Smooth muscle cell (in vitro differentiated cells): ENCODE results near the gene HSDL2. TPM values are rescaled to one million over a fixed set of nuclear protein-coding genes. Genes with fewer than 3 reads are reported as not detected.

ENCODE experiments used
- DNase-seq: peaks from one replicate; lab custom pipeline; 2025; ENCODE audit not compliant: unreplicated experiment; lab: John Stamatoyannopoulos, UW
- H2AFZ ChIP-seq: fragments of 200-600 bp; sonication (generic); 2 replicates; pipeline ENCODE4 v1.6.0; 2016; ENCODE audit warnings: antibody characterized with exemption, low read depth, mild to moderate bottlenecking
- H3F3A ChIP-seq: fragments of 200-600 bp; sonication (generic); 2 replicates; pipeline ENCODE4 v1.6.0; 2017; ENCODE audit warnings: antibody characterized with exemption, low read depth
- H3K27ac ChIP-seq: fragments of 200-600 bp; sonication (generic); 2 replicates; pipeline ENCODE4 v1.5.1; 2016; ENCODE audit warnings: low read depth, mild to moderate bottlenecking
- H3K27me3 ChIP-seq: fragments of 200-600 bp; sonication (generic); 2 replicates; pipeline ENCODE4 v1.6.1; 2016; ENCODE audit warnings: low read depth, mild to moderate bottlenecking
- H3K36me3 ChIP-seq: fragments of 200-600 bp; sonication (generic); 2 replicates; pipeline ENCODE4 v1.5.1; 2016; ENCODE audit warnings: low read depth
- H3K4me1 ChIP-seq: fragments of 200-600 bp; sonication (generic); 2 replicates; pipeline ENCODE4 v1.5.1; 2016; ENCODE audit warnings: low read depth
- H3K4me2 ChIP-seq: fragments of 200-600 bp; sonication (generic); 2 replicates; pipeline ENCODE4 v1.6.0; 2016; ENCODE audit warnings: mild to moderate bottlenecking
- H3K4me3 ChIP-seq: fragments of 200-600 bp; sonication (generic); 2 replicates; pipeline ENCODE4 v1.5.1; 2016; ENCODE audit warnings: mild to moderate bottlenecking
- H3K79me2 ChIP-seq: fragments of 200-600 bp; sonication (generic); 2 replicates; pipeline ENCODE4 v1.6.0; 2016; ENCODE audit warnings: low read depth, mild to moderate bottlenecking
- H3K9ac ChIP-seq: fragments of 200-600 bp; sonication (generic); 2 replicates; pipeline ENCODE4 v1.6.0; 2016; ENCODE audit warnings: low read depth
- H3K9me3 ChIP-seq: fragments of 200-600 bp; sonication (generic); replicated peaks from 2 replicates; pipeline ENCODE4 v1.5.1; 2016; ENCODE audit warnings: low read depth
- H4K20me1 ChIP-seq: fragments of 200-600 bp; sonication (generic); 2 replicates; pipeline ENCODE4 v1.6.0; 2016; ENCODE audit warnings: low read depth
- CTCF ChIP-seq: fragments of 200-600 bp; sonication (generic); IDR thresholded peaks from 2 replicates; pipeline ENCODE4 v1.5.1; 2017; ENCODE audit warnings: borderline replicate concordance, mild to moderate bottlenecking, antibody characterized with exemption; ENCODE audit not compliant: insufficient read depth, poor library complexity, severe bottlenecking
- WGBS: methylation state at CpG from one replicate; pipeline ENCODE4 v1.1.7; 2016; ENCODE audit warnings: low lambda C conversion rate; 5-methylcytosine and 5-hydroxymethylcytosine counted together
- polyA plus RNA-seq: library from polyadenylated mRNA; unstranded; fragments of >200 nt; fragmentation: Nextera tagmentation; extraction: Ambion mirVana; gene quantifications from 2 replicates; pipeline ENCODE4 v1.2.1, GENCODE V29; 2016
- total RNA-seq: library from RNA; depleted of rRNA; stranded (reverse); fragments of >200 nt; gene quantifications from 2 replicates; pipeline ENCODE4 v1.2.3, GENCODE V29; 2014

HSDL2 gene
- total RNA-seq (18.7 and 19.4 TPM in 2 replicates), polyA plus RNA-seq (8.7 and 13.6 TPM in 2 replicates)

- Histone ChIP-seq H3K4me3 (peak within 1 kb of the TSS; percentile 82), H3K4me1 (peaks cover 14% of the 10 kb centered on the region), H3K4me2 (peak within 1 kb of the TSS; percentile 84), H3K9me3 (no peaks in the 10 kb centered on the region), H4K20me1 (peaks cover 25% of the 10 kb centered on the region), H2AFZ (peak within 1 kb of the TSS; percentile 94), H3K27ac (peak within 1 kb of the TSS; percentile 92), H3K36me3 (no peaks in the 10 kb centered on the region), H3K79me2 (peaks cover 15% of the 10 kb centered on the region), H3K9ac (peak within 1 kb of the TSS; percentile 88), H3F3A (peaks cover 5% of the 10 kb centered on the region), H3K27me3 (no peaks in the 10 kb centered on the region)
- TF ChIP-seq CTCF, result no peak
- no peak for DNase-seq
- 1% methylated on average over 37 of the region's 43 CpGs for WGBS
These were observed at the start of gene HSDL2 for GRCh38 chr9:112380102-112380824. Gene HSDL2 (plus strand): TSS chr9:112380108. CDS start chr9:112380164, 56 bp downstream.

GRCh38 chr9:112331674-112331952 lies 48.3 kb upstream of the HSDL2 start:
- no peak for TF ChIP-seq CTCF

GRCh38 chr9:112332214-112332613 lies 47.7 kb upstream of the HSDL2 start:
- peaks cover 49% of the 10 kb centered on the region for H4K20me1 ChIP-seq
- no peak overlapping the region for H2AFZ ChIP-seq
- TF ChIP-seq CTCF, result no peak
- H3K36me3 ChIP-seq, result no peaks in the 10 kb centered on the region
- peak overlapping the region; percentile 85 for H3K9ac ChIP-seq
- H3K9me3 ChIP-seq, result no peaks in the 10 kb centered on the region
- H3K4me2 ChIP-seq, result peak overlapping the region; percentile 84
- peaks cover 4% of the 10 kb centered on the region for H3F3A ChIP-seq
- peak overlapping the region; percentile 88 for H3K27ac ChIP-seq
- H3K4me1 ChIP-seq, result peaks cover 30% of the 10 kb centered on the region
- no peak for DNase-seq
- H3K27me3 ChIP-seq, result no peaks in the 10 kb centered on the region
- H3K4me3 ChIP-seq, result peak overlapping the region; percentile 96
- 2% methylated on average over 4 of the region's 4 CpGs for WGBS
- peaks cover 53% of the 10 kb centered on the region for H3K79me2 ChIP-seq

More at GRCh38 chr9:112331674-112331952, 48.3 kb upstream of the HSDL2 start:
- H3K27me3 ChIP-seq, result no peaks in the 10 kb centered on the region
- peaks cover 55% of the 10 kb centered on the region for H4K20me1 ChIP-seq
- 37% methylated on average over 4 of the region's 4 CpGs for WGBS
- H3K36me3 ChIP-seq, result no peaks in the 10 kb centered on the region
- peaks cover 30% of the 10 kb centered on the region for H3K4me1 ChIP-seq
- H3K4me3 ChIP-seq, result peak overlapping the region; percentile 96
- H2AFZ ChIP-seq, result no peak overlapping the region
- peak overlapping the region; percentile 88 for H3K27ac ChIP-seq
- H3K9me3 ChIP-seq, result no peaks in the 10 kb centered on the region
- no peak for DNase-seq
- H3K4me2 ChIP-seq, result peak overlapping the region; percentile 84
- peaks cover 4% of the 10 kb centered on the region for H3F3A ChIP-seq
- peak overlapping the region; percentile 85 for H3K9ac ChIP-seq
- peaks cover 59% of the 10 kb centered on the region for H3K79me2 ChIP-seq

- peak overlapping the region; percentile 85 for H3K9ac ChIP-seq
- no peak for DNase-seq
- peak overlapping the region; percentile 84 for H3K4me2 ChIP-seq
- peaks cover 45% of the 10 kb centered on the region for H4K20me1 ChIP-seq
- WGBS, result 2% methylated on average over 19 of the region's 19 CpGs
- no peaks in the 10 kb centered on the region for H3K27me3 ChIP-seq
- peaks cover 4% of the 10 kb centered on the region for H3F3A ChIP-seq
- peaks cover 30% of the 10 kb centered on the region for H3K4me1 ChIP-seq
- H3K4me3 ChIP-seq, result peak overlapping the region; percentile 96
- H3K27ac ChIP-seq, result peak overlapping the region; percentile 88
- no peaks in the 10 kb centered on the region for H3K36me3 ChIP-seq
- TF ChIP-seq CTCF, result no peak
- peaks cover 49% of the 10 kb centered on the region for H3K79me2 ChIP-seq
- H3K9me3 ChIP-seq, result no peaks in the 10 kb centered on the region
- H2AFZ ChIP-seq, result peak overlapping the region; percentile 92
These were observed 47.3 kb upstream of the HSDL2 start for GRCh38 chr9:112332674-112332976.
